WTC11 (cell line): Measurements from ENCODE around the gene ZEB2. TPM values are rescaled to one million over a fixed set of nuclear protein-coding genes. Genes with fewer than 3 reads are reported as not detected.

Experiments
- ATAC-seq: fragments of 200-7000 bp; cut with Tn5 transposase; 2 replicates; pipeline ENCODE4 v1.10.0; 2021; ENCODE audit warnings: mild to moderate bottlenecking, moderate library complexity
- CTCF ChIA-PET: fragments of 300-600 bp; sonication (Branson Sonifier 250); formaldehyde crosslinking; loops from one replicate; lab custom pipeline; 2021; ENCODE audit warnings: antibody characterized with exemption; lab: Charles Lee
- POLR2A ChIA-PET: fragments of 350-600 bp; sonication (Branson Sonifier 250); formaldehyde crosslinking; loops from one replicate; lab custom pipeline; 2021; ENCODE audit warnings: antibody characterized with exemption; lab: Charles Lee
- DNase-seq: peaks from one replicate; pipeline ENCODE4 v3.0.0; 2021; ENCODE audit warnings: low spot score
- H3K27ac Mint-ChIP-seq: 2 replicates; pipeline ENCODE4 v1.8.0; 2021; ENCODE audit warnings: mixed read lengths
- H3K27me3 Mint-ChIP-seq: 2 replicates; pipeline ENCODE4 v1.8.0; 2021; ENCODE audit warnings: low read depth, mild to moderate bottlenecking, moderate library complexity, mixed read lengths
- H3K36me3 Mint-ChIP-seq: 2 replicates; pipeline ENCODE4 v1.8.0; 2021; ENCODE audit warnings: mixed read lengths
- H3K4me1 Mint-ChIP-seq: 2 replicates; pipeline ENCODE4 v1.8.0; 2022; ENCODE audit warnings: mixed read lengths
- H3K4me3 Mint-ChIP-seq: 2 replicates; pipeline ENCODE4 v1.8.0; 2021; ENCODE audit warnings: mild to moderate bottlenecking, moderate library complexity, mixed read lengths
- H3K9me3 Mint-ChIP-seq: 2 replicates; pipeline ENCODE4 v1.8.0; 2021; ENCODE audit warnings: mixed read lengths
- AFF4 ChIP-seq: sonication (generic); formaldehyde crosslinking; IDR thresholded peaks from 2 replicates; pipeline ENCODE4 v1.8.1; 2023; ENCODE audit warnings: mild to moderate bottlenecking, missing genetic modification reagents, borderline replicate concordance
- ATF3 ChIP-seq: sonication (generic); formaldehyde crosslinking; conservative IDR thresholded peaks from 2 replicates; pipeline ENCODE4 v1.8.1; 2022; ENCODE audit warnings: mild to moderate bottlenecking, missing genetic modification reagents
- CREB1 ChIP-seq: sonication (generic); formaldehyde crosslinking; IDR thresholded peaks from 2 replicates; pipeline ENCODE4 v1.8.0; 2023; ENCODE audit warnings: mild to moderate bottlenecking, missing genetic modification reagents
- CREM ChIP-seq: sonication (generic); formaldehyde crosslinking; IDR thresholded peaks from 2 replicates; pipeline ENCODE4 v1.8.1; 2022; ENCODE audit warnings: mild to moderate bottlenecking, missing genetic modification reagents, moderate library complexity
- CTCF ChIP-seq: fragments of 200-600 bp; IDR thresholded peaks from 2 replicates; pipeline ENCODE4 v1.8.0; 2022; ENCODE audit warnings: antibody characterized with exemption
- ESRRA ChIP-seq: sonication (generic); formaldehyde crosslinking; IDR thresholded peaks from 2 replicates; pipeline ENCODE4 v1.8.1; 2022; ENCODE audit warnings: mild to moderate bottlenecking, missing genetic modification reagents, borderline replicate concordance
- FOXK1 ChIP-seq: sonication (generic); formaldehyde crosslinking; IDR thresholded peaks from 2 replicates; pipeline ENCODE4 v1.8.0; 2022; ENCODE audit warnings: mild to moderate bottlenecking, moderate library complexity, missing genetic modification reagents
- FOXP4 ChIP-seq: sonication (generic); formaldehyde crosslinking; IDR thresholded peaks from 2 replicates; pipeline ENCODE4 v1.8.0; 2022; ENCODE audit warnings: mild to moderate bottlenecking, missing genetic modification reagents
- GRHL2 ChIP-seq: fragments of 250-450 bp; sonication (Bioruptor Pico); IDR thresholded peaks from 2 replicates; pipeline ENCODE4 v1.8.0; 2022; ENCODE audit warnings: mild to moderate bottlenecking, moderate library complexity; ENCODE audit not compliant: insufficient replicate concordance, severe bottlenecking
- IRF1 ChIP-seq: sonication (generic); formaldehyde crosslinking; IDR thresholded peaks from 2 replicates; pipeline ENCODE4 v1.8.0; 2023; ENCODE audit warnings: missing genetic modification reagents
- IRF2 ChIP-seq: sonication (generic); formaldehyde crosslinking; IDR thresholded peaks from 2 replicates; pipeline ENCODE4 v1.8.0; 2022; ENCODE audit warnings: low read depth, missing genetic modification reagents, borderline replicate concordance
- JAZF1 ChIP-seq: fragments of 250-450 bp; sonication (Bioruptor Pico); IDR thresholded peaks from 2 replicates; pipeline ENCODE4 v1.9.0; 2021; ENCODE audit warnings: moderate library complexity, mild to moderate bottlenecking, inconsistent platforms
- KAT7 ChIP-seq: sonication (generic); formaldehyde crosslinking; IDR thresholded peaks from 2 replicates; pipeline ENCODE4 v1.8.1; 2023; ENCODE audit warnings: missing genetic modification reagents, mild to moderate bottlenecking, borderline replicate concordance
- MYBL2 ChIP-seq: sonication (generic); formaldehyde crosslinking; IDR thresholded peaks from 2 replicates; pipeline ENCODE4 v1.8.1; 2023; ENCODE audit warnings: mild to moderate bottlenecking, moderate library complexity, missing genetic modification reagents
- NFYB ChIP-seq: sonication (generic); formaldehyde crosslinking; conservative IDR thresholded peaks from 2 replicates; pipeline ENCODE4 v1.8.0; 2022; ENCODE audit warnings: low read depth, missing genetic modification reagents
- ZNF219 ChIP-seq: sonication (generic); formaldehyde crosslinking; IDR thresholded peaks from 2 replicates; pipeline ENCODE4 v1.8.0; 2023; ENCODE audit warnings: missing genetic modification reagents, mild to moderate bottlenecking, borderline replicate concordance
- ZNF416 ChIP-seq: fragments of 250-450 bp; sonication (Bioruptor Pico); IDR thresholded peaks from 2 replicates; pipeline ENCODE4 v1.9.0; 2021; ENCODE audit warnings: mild to moderate bottlenecking, inconsistent platforms
- total RNA-seq: library from RNA; stranded (reverse); gene quantifications from 3 replicates; pipeline ENCODE4 v1.2.3, GENCODE V29; 2021
- TF ChIP-seq, protein P1 (sequence below): sonication (generic); formaldehyde crosslinking; IDR thresholded peaks from 2 replicates; pipeline ENCODE4 v1.8.0; 2022; ENCODE audit warnings: mild to moderate bottlenecking, missing genetic modification reagents
- TF ChIP-seq, protein P2 (sequence below): sonication (generic); formaldehyde crosslinking; IDR thresholded peaks from 2 replicates; pipeline ENCODE4 v1.8.1; 2022; ENCODE audit warnings: low read depth, mild to moderate bottlenecking, moderate library complexity, missing genetic modification reagents, borderline replicate concordance
- TF ChIP-seq, protein P3 (sequence below): sonication (generic); formaldehyde crosslinking; IDR thresholded peaks from 2 replicates; pipeline ENCODE4 v1.8.1; 2023; ENCODE audit warnings: mild to moderate bottlenecking, missing genetic modification reagents, moderate library complexity

ZEB2 gene
- total RNA-seq, 1 experiment from 2014 or later = 0.42 TPM

DNA sequence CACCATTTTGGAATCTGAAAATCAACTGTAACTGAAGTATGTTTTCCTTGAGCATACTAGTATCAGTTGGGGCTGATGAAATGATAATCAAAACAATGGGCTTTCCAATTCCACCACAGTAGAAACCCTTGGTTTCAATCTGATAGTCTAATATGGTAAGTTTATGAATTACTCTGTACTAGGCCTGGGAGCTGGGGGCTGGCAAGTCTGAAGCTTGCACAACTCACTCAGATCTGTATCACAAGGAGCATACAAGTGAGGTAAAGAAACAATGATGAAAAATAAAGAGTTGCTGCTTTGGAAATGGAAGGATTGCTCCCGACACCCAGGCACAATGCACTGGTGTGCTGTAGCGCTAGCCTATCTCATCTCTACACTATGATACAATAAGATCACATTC is 19.4 kb downstream of the ZEB2 start:
- POLR2A ChIA-PET = no interaction called here
- H3K4me3 Mint-ChIP-seq = no peak overlapping the region
- ATAC-seq (no peak), DNase-seq (no peak)
- peaks cover 46% of the 10 kb centered on the region for H3K4me1 Mint-ChIP-seq
- no peaks in the 10 kb centered on the region for H3K9me3 Mint-ChIP-seq
- TF ChIP-seq, protein P1, sequence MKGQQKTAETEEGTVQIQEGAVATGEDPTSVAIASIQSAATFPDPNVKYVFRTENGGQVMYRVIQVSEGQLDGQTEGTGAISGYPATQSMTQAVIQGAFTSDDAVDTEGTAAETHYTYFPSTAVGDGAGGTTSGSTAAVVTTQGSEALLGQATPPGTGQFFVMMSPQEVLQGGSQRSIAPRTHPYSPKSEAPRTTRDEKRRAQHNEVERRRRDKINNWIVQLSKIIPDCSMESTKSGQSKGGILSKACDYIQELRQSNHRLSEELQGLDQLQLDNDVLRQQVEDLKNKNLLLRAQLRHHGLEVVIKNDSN (CRISPR knock-in tag) = no peak
- TF ChIP-seq ZNF219 (CRISPR knock-in tag) (no peak), JAZF1 (CRISPR knock-in tag) (no peak), AFF4 (no peak), ATF3 (CRISPR knock-in tag) (no peak), CTCF (no peak), CREB1 (no peak)
- TF ChIP-seq, protein P2, sequence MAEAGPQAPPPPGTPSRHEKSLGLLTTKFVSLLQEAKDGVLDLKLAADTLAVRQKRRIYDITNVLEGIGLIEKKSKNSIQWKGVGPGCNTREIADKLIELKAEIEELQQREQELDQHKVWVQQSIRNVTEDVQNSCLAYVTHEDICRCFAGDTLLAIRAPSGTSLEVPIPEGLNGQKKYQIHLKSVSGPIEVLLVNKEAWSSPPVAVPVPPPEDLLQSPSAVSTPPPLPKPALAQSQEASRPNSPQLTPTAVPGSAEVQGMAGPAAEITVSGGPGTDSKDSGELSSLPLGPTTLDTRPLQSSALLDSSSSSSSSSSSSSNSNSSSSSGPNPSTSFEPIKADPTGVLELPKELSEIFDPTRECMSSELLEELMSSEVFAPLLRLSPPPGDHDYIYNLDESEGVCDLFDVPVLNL (CRISPR knock-in tag) = no peak
- CTCF ChIA-PET = interaction anchor here (0.7 kb wide), 1 partner anchor 988 kb away, joined by 3 read pairs; no protein-coding TSS in a partner anchor
- no peaks in the 10 kb centered on the region for H3K27me3 Mint-ChIP-seq
- no peak overlapping the region for H3K27ac Mint-ChIP-seq
- H3K36me3 Mint-ChIP-seq = no peaks in the 10 kb centered on the region

- TF ChIP-seq IRF2 (CRISPR knock-in tag) = no peak
- TF ChIP-seq FOXK1 (CRISPR knock-in tag) = no peak
- TF ChIP-seq IRF1 = no peak
- Mint-ChIP-seq H3K4me1 (peaks cover 25% of the 10 kb centered on the region), H3K36me3 (no peaks in the 10 kb centered on the region), H3K27ac (no peak overlapping the region), H3K4me3 (no peak overlapping the region), H3K9me3 (no peaks in the 10 kb centered on the region), H3K27me3 (no peaks in the 10 kb centered on the region)
- ChIA-PET POLR2A (no interaction called here), CTCF (no interaction called here)
- no peak for DNase-seq
- no peak for ATAC-seq
Observed at GRCh38 chr2:144498277-144498676, 21.6 kb downstream of the ZEB2 start.

DNA sequence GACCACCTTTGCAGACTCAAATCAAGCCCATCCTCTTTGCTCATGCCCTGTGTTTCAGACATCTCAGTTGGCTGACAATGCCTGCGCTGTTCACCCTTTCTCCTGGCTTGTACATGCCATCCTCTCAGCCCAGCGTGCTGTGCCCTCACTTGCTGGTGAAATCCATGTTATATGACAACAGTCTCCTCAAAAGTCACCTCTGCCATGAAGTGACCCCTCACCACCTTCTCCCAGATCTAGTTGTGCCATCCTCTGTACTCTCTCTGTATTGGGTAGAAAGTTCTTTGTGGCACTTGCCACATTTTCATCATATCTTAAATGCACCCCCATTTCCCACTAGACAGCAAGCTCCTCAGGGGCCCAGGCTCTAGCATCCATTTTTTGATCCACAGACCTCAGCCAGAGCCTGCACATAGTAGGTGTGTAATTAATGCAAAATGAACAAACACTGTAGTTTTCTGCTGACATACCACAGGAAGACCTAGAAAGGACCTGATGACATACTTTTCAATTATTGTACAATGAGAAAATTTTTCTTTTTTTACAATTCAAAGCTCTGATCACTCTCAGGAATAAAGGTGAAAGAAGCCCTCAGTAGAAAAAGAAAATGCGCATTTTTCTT is 22.8 kb downstream of the ZEB2 start:
- CTCF ChIA-PET = no interaction called here
- no peak overlapping the region for H3K4me3 Mint-ChIP-seq
- no peak for ATAC-seq
- POLR2A ChIA-PET = no interaction called here
- no peaks in the 10 kb centered on the region for H3K27me3 Mint-ChIP-seq
- H3K4me1 Mint-ChIP-seq = peaks cover 19% of the 10 kb centered on the region
- no peak overlapping the region; the same call in 1 of the 2 replicates for H3K27ac Mint-ChIP-seq
- no peak for DNase-seq
- H3K36me3 Mint-ChIP-seq = no peaks in the 10 kb centered on the region
- no peaks in the 10 kb centered on the region for H3K9me3 Mint-ChIP-seq
- TF ChIP-seq MYBL2 (CRISPR knock-in tag) = no peak
- no peak for TF ChIP-seq CREM (CRISPR knock-in tag)
- no peak for TF ChIP-seq NFYB (CRISPR knock-in tag)
- TF ChIP-seq FOXP4 (CRISPR knock-in tag) = no peak
- TF ChIP-seq ESRRA = no peak
- TF ChIP-seq KAT7 (CRISPR knock-in tag) = no peak
- TF ChIP-seq, protein P3, sequence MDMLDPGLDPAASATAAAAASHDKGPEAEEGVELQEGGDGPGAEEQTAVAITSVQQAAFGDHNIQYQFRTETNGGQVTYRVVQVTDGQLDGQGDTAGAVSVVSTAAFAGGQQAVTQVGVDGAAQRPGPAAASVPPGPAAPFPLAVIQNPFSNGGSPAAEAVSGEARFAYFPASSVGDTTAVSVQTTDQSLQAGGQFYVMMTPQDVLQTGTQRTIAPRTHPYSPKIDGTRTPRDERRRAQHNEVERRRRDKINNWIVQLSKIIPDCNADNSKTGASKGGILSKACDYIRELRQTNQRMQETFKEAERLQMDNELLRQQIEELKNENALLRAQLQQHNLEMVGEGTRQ (CRISPR knock-in tag) = no peak
- no peak for TF ChIP-seq GRHL2 (CRISPR knock-in tag)
- TF ChIP-seq ZNF416 (CRISPR knock-in tag) = no peak
